HepG2 (cell line): ENCODE results near the gene HDAC4. TPM values are rescaled to one million over a fixed set of nuclear protein-coding genes. Genes with fewer than 3 reads are reported as not detected.

Experiments
- ATAC-seq: fragments of 200-7000 bp; cut with Tn5 transposase; 3 replicates; pipeline ENCODE4 v1.9.1; 2020; ENCODE audit warnings: mild to moderate bottlenecking, moderate library complexity
- BruUV-seq: library from RNA; stranded (reverse); fragments of 400-500 nt; replicated peaks from 2 replicates; lab custom pipeline; 2021; lab: Mats Ljungman, UMichigan
- CTCF ChIA-PET: fragments of 300-600 bp; formaldehyde crosslinking; extraction: SDS; loops from one replicate; lab custom pipeline; 2021; ENCODE audit warnings: low total read pairs, inconsistent platforms, low intra/inter-chr PET ratio; lab: Yijun Ruan, JAX
- POLR2A ChIA-PET: fragments of 350-600 bp; sonication (Branson Sonifier 250); formaldehyde crosslinking; loops from one replicate; lab custom pipeline; 2020; ENCODE audit warnings: antibody characterized with exemption, inconsistent platforms; lab: Yijun Ruan, JAX
- DNase-seq: peaks from one replicate; pipeline ENCODE4 v3.0.0-alpha.2; 2015; ENCODE audit warnings: low spot score
- FAIRE-seq: peaks from 3 replicates; lab custom pipeline; 2011; peaks lifted over from hg19 to GRCh38; lab: Jason Lieb, UNC
- H2AFZ ChIP-seq: one replicate; pipeline ENCODE4 v1.6.1; 2011; ENCODE audit warnings: low read length, inconsistent platforms
- H3K27ac ChIP-seq: fragments of 300-600 bp; 3 replicates; pipeline ENCODE4 v1.8.0; 2011; ENCODE audit warnings: mixed run types, mild to moderate bottlenecking, mixed read lengths, low read length, inconsistent platforms; ENCODE audit not compliant: insufficient read depth; ENCODE audit errors: extremely low read length
- H3K27me3 ChIP-seq, 2 experiments: fragments of 200-600 bp in 1 of 2; 2 replicates in 1 of 2; 3 replicates in 1 of 2; pipeline versions ENCODE4 v1.6.0 to v1.8.0; 2011; ENCODE audit warnings: low read length in 2 of 2, mild to moderate bottlenecking in 2 of 2, moderate library complexity in 2 of 2, inconsistent platforms in 1 of 2; ENCODE audit not compliant: insufficient read depth in 2 of 2, control insufficient read depth in 1 of 2
- H3K36me3 ChIP-seq, 2 experiments: fragments of 200-600 bp in 1 of 2; replicated peaks in 1 of 2; 2 replicates in 1 of 2; 3 replicates in 1 of 2; pipeline versions ENCODE4 v1.5.1 to v1.8.0; 2011; ENCODE audit warnings: low read length in 2 of 2, inconsistent platforms in 1 of 2; ENCODE audit not compliant: insufficient read depth in 2 of 2, control insufficient read depth in 1 of 2
- H3K4me1 ChIP-seq: 2 replicates; pipeline ENCODE4 v1.5.1; 2012; ENCODE audit warnings: low read length, inconsistent platforms; ENCODE audit not compliant: insufficient read depth
- H3K4me2 ChIP-seq: 2 replicates; pipeline ENCODE4 v1.6.0; 2011; ENCODE audit warnings: low read depth, low read length, inconsistent platforms
- H3K4me3 ChIP-seq, 3 experiments: fragments of 200-600 bp in 1 of 3; sonication (generic), shearing (Covaris generic) in 1 of 3; replicated peaks in 1 of 3; 2 replicates each; pipeline ENCODE4 v1.5.1; 2011 to 2016; ENCODE audit warnings: low read length in 3 of 3, inconsistent platforms in 2 of 3, low read depth in 2 of 3, mild to moderate bottlenecking in 2 of 3, control low read depth in 1 of 3, mixed read lengths in 1 of 3; ENCODE audit not compliant: insufficient read depth in 1 of 3
- H3K79me2 ChIP-seq: one replicate; pipeline ENCODE4 v1.6.1; 2011; ENCODE audit warnings: low read length, inconsistent platforms; ENCODE audit not compliant: insufficient read depth
- H3K9ac ChIP-seq: 2 replicates; pipeline ENCODE4 v1.6.0; 2011; ENCODE audit warnings: mild to moderate bottlenecking, low read depth, low read length, inconsistent platforms; ENCODE audit not compliant: insufficient read depth
- H3K9me3 ChIP-seq: 2 replicates; pipeline ENCODE4 v1.5.1; 2012; ENCODE audit warnings: mild to moderate bottlenecking, low read length
- H4K20me1 ChIP-seq: 2 replicates; pipeline ENCODE4 v1.6.0; 2011; ENCODE audit warnings: inconsistent platforms, mild to moderate bottlenecking, low read length, moderate library complexity; ENCODE audit not compliant: insufficient read depth
- CBFB ChIP-seq: sonication (generic); formaldehyde crosslinking; IDR thresholded peaks from 2 replicates; pipeline ENCODE4 v1.4.0; 2020; ENCODE audit warnings: missing genetic modification reagents
- GFI1 ChIP-seq: sonication (generic); formaldehyde crosslinking; IDR thresholded peaks from 2 replicates; pipeline ENCODE4 v1.5.0; 2020; ENCODE audit warnings: missing genetic modification reagents, mild to moderate bottlenecking, borderline replicate concordance
- HDAC6 ChIP-seq: fragments of 200-600 bp; sonication (generic); IDR thresholded peaks from 2 replicates; pipeline ENCODE4 v1.7.0; 2017; ENCODE audit warnings: mild to moderate bottlenecking, antibody characterized with exemption, low read length, low read depth
- NFIC ChIP-seq: IDR thresholded peaks from 2 replicates; pipeline ENCODE4 v1.6.1; 2012; ENCODE audit warnings: mild to moderate bottlenecking, low read length, inconsistent platforms
- PAWR ChIP-seq: sonication (generic); formaldehyde crosslinking; IDR thresholded peaks from 2 replicates; pipeline ENCODE4 v1.4.0; 2020; ENCODE audit warnings: missing genetic modification reagents, mild to moderate bottlenecking, borderline replicate concordance
- THYN1 ChIP-seq: sonication (generic); formaldehyde crosslinking; IDR thresholded peaks from 2 replicates; pipeline ENCODE4 v1.8.1; 2023; ENCODE audit warnings: low read depth, mild to moderate bottlenecking, moderate library complexity, missing genetic modification reagents, borderline replicate concordance
- ZC3H13 ChIP-seq: sonication (generic); formaldehyde crosslinking; IDR thresholded peaks from 2 replicates; pipeline ENCODE4 v1.8.1; 2023; ENCODE audit warnings: mild to moderate bottlenecking, missing genetic modification reagents, moderate library complexity
- ZNF256 ChIP-seq: sonication (generic); formaldehyde crosslinking; conservative IDR thresholded peaks from 2 replicates; pipeline ENCODE4 v1.4.0; 2020; ENCODE audit warnings: missing genetic modification reagents
- ZNF446 ChIP-seq: sonication (generic); formaldehyde crosslinking; IDR thresholded peaks from 2 replicates; pipeline ENCODE4 v1.5.0; 2020; ENCODE audit warnings: mild to moderate bottlenecking, missing genetic modification reagents
- ZNF552 ChIP-seq: sonication (generic); formaldehyde crosslinking; IDR thresholded peaks from 2 replicates; pipeline ENCODE4 v1.9.0; 2022; ENCODE audit warnings: missing genetic modification reagents, mild to moderate bottlenecking, borderline replicate concordance
- ZNF567 ChIP-seq: sonication (generic); formaldehyde crosslinking; IDR thresholded peaks from 2 replicates; pipeline ENCODE4 v1.8.1; 2023; ENCODE audit warnings: mild to moderate bottlenecking, missing genetic modification reagents, borderline replicate concordance
- ZNF703 ChIP-seq: sonication (generic); formaldehyde crosslinking; IDR thresholded peaks from 2 replicates; pipeline ENCODE4 v1.5.1; 2020; ENCODE audit warnings: missing genetic modification reagents, mild to moderate bottlenecking, moderate library complexity, borderline replicate concordance
- WGBS: methylation state at CpG from one replicate; pipeline ENCODE4 v1.1.6; 2017; ENCODE audit warnings: low lambda C conversion rate; 5-methylcytosine and 5-hydroxymethylcytosine counted together
- in situ Hi-C: cut with HindIII; loops from 2 replicates; pipeline ENCODE4 v1.10.0; 2017; ENCODE audit warnings: low pct_unique_long_range_greater_than_20kb; ENCODE audit not compliant: extremely low pct_ligation_motif_present
- intact Hi-C: fragments of 100-400 bp; cut with micrococcal nuclease; formaldehyde crosslinking; loops from one replicate; pipeline ENCODE4 v1.10.0; 2022; ENCODE audit not compliant: unreplicated experiment
- polyA plus RNA-seq, 8 experiments: library from polyadenylated mRNA; depleted of rRNA in 3 of 8; stranded (reverse) in 7 of 8; unstranded in 1 of 8; fragments of >200 nt; fragmentation: Illumina TruSeq in 4 of 8; extraction: Trizol in 4 of 8; gene quantifications; 2 replicates each; pipeline versions ENCODE4 v1.2.1 to v1.2.3, GENCODE V29; 2011 to 2016; ENCODE audit warnings: low read depth in 4 of 8, missing spikeins in 1 of 8, mixed read lengths in 1 of 8; ENCODE audit not compliant: insufficient read depth in 1 of 8
- total RNA-seq, 5 experiments: library from RNA; depleted of rRNA; stranded (reverse); fragments of >200 nt; fragmentation: Illumina TruSeq; extraction: Trizol; gene quantifications; 2 replicates each; pipeline ENCODE4 v1.2.3, GENCODE V29; 2016; ENCODE audit warnings: low read depth in 1 of 5
- TF ChIP-seq, protein P1 (sequence below): sonication (generic); formaldehyde crosslinking; IDR thresholded peaks from 2 replicates; pipeline ENCODE4 v1.4.0; 2020; ENCODE audit warnings: mild to moderate bottlenecking, missing genetic modification reagents

The HDAC4 gene
- total and polyA plus RNA-seq, 2 of the 13 experiments (the other 11 are each of a cell fraction or from before 2014, with no cell fraction given): 10.1 to 11.5 TPM

DNA sequence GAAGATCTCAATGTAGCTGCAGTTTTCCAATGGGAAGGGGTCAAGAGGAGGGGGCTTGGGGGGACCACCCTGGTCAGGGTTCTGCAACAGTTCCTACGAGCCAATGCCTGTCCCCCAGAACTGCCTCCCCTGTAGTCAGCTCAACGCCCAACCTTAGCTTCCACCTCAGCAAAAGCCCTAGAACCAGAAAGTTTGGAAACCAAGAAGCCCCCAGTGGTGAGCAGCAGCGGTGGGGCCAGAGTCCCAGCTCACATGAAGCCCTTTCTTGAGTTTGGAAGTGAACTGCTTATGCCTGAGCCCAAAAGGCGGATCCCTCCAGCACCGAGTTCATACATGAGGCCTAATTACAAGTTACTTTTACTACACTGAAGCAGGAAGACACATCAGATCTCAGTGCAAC, 162.4 kb downstream of the HDAC4 start (continued):
- no peak for TF ChIP-seq ZNF703
- no peak for TF ChIP-seq CBFB (CRISPR knock-in tag)
- no peak for TF ChIP-seq THYN1 (CRISPR knock-in tag)
- no peak for TF ChIP-seq ZNF256 (CRISPR knock-in tag)
- TF ChIP-seq ZNF567 (CRISPR knock-in tag): no peak
- TF ChIP-seq, all 625 proteins: peak for 0

GRCh38 chr2:239236808-239237205, 164.0 kb downstream of the HDAC4 start:
- Histone ChIP-seq H3K27me3 (no peaks in the 10 kb centered on the region), H3K4me3 (no peak overlapping the region), H4K20me1 (peaks cover 3% of the 10 kb centered on the region; the same call in 1 of the 2 replicates), H3K27ac (no peak overlapping the region), H2AFZ (no peak overlapping the region)
- WGBS: 98% methylated on average over 9 of the region's 9 CpGs
- FAIRE-seq: no peak
- BruUV-seq: no TSS peak
- no peak for DNase-seq
- in situ Hi-C loops: no loop called here
- TF ChIP-seq GFI1 (CRISPR knock-in tag): no peak
- 0 out of 2 replicates have a peak, but pooled peaks have one; percentile 20 for TF ChIP-seq ZC3H13 (CRISPR knock-in tag)
- TF ChIP-seq HDAC6: no peak
- TF ChIP-seq ZNF446 (CRISPR knock-in tag): no peak
- TF ChIP-seq NFIC: no peak
- TF ChIP-seq, protein P1, sequence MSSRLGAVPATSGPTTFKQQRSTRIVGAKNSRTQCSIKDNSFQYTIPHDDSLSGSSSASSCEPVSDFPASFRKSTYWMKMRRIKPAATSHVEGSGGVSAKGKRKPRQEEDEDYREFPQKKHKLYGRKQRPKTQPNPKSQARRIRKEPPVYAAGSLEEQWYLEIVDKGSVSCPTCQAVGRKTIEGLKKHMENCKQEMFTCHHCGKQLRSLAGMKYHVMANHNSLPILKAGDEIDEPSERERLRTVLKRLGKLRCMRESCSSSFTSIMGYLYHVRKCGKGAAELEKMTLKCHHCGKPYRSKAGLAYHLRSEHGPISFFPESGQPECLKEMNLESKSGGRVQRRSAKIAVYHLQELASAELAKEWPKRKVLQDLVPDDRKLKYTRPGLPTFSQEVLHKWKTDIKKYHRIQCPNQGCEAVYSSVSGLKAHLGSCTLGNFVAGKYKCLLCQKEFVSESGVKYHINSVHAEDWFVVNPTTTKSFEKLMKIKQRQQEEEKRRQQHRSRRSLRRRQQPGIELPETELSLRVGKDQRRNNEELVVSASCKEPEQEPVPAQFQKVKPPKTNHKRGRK (CRISPR knock-in tag): no peak
- TF ChIP-seq PAWR (CRISPR knock-in tag): no peak
- no peak for TF ChIP-seq ZNF552 (CRISPR knock-in tag)
- TF ChIP-seq, all 625 proteins: peak for 1
- ChIA-PET CTCF (no interaction called here), POLR2A (no interaction called here)
- intact Hi-C loops: no loop called here
- H3K79me2 ChIP-seq: peaks cover 6% of the 10 kb centered on the region
- no peaks in the 10 kb centered on the region for H3K4me1 ChIP-seq
- H3K9me3 ChIP-seq: no peaks in the 10 kb centered on the region
- no peak for ATAC-seq
- H3K9ac ChIP-seq: no peak overlapping the region
- H3K4me2 ChIP-seq: no peak overlapping the region
- H3K36me3 ChIP-seq: no peaks in the 10 kb centered on the region
